Mammary epithelial cell (primary cell): Measurements from ENCODE around the gene INCENP.

Source experiments
- EZH2 ChIP-seq: IDR thresholded peaks from 2 replicates; pipeline ENCODE4 v1.6.1; 2012; ENCODE audit warnings: low read length, inconsistent platforms, borderline replicate concordance
- TF ChIP-seq, protein P1 (sequence below), 2 donors: IDR thresholded peaks in 1 of 2; conservative IDR thresholded peaks in 1 of 2; 2 replicates each; pipeline ENCODE4 v1.5.1; 2011 to 2012; ENCODE audit warnings: inconsistent platforms in 2 of 2, low read length in 2 of 2, mild to moderate bottlenecking in 2 of 2, control low read depth in 1 of 2, low read depth in 1 of 2; ENCODE audit not compliant: insufficient read depth in 1 of 2; ENCODE audit errors: extremely low read depth in 1 of 2

- TF ChIP-seq, protein P1, sequence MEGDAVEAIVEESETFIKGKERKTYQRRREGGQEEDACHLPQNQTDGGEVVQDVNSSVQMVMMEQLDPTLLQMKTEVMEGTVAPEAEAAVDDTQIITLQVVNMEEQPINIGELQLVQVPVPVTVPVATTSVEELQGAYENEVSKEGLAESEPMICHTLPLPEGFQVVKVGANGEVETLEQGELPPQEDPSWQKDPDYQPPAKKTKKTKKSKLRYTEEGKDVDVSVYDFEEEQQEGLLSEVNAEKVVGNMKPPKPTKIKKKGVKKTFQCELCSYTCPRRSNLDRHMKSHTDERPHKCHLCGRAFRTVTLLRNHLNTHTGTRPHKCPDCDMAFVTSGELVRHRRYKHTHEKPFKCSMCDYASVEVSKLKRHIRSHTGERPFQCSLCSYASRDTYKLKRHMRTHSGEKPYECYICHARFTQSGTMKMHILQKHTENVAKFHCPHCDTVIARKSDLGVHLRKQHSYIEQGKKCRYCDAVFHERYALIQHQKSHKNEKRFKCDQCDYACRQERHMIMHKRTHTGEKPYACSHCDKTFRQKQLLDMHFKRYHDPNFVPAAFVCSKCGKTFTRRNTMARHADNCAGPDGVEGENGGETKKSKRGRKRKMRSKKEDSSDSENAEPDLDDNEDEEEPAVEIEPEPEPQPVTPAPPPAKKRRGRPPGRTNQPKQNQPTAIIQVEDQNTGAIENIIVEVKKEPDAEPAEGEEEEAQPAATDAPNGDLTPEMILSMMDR (conservative IDR thresholded peaks at IDR 0.05 in 1 of 2, IDR thresholded peaks at IDR 0.05 in 1 of 2; ENCODE audit: extremely low read depth in 1 of 2, insufficient read depth in 1 of 2, low read depth in 1 of 2, low read length in 2 of 2): no peak
- TF ChIP-seq EZH2: no peak
Observed at GRCh38 chr11:62149986-62150886, 26.4 kb downstream of the INCENP start.
